IPS-20b (cell line): ENCODE data around the gene APOA1.

Experiments used
- H3K27ac ChIP-seq: one replicate; pipeline ENCODE4 v1.5.1; 2013; ENCODE audit warnings: low read length
- H3K27me3 ChIP-seq: 2 replicates; pipeline ENCODE4 v1.6.1; 2013; ENCODE audit warnings: mild to moderate bottlenecking, low read length, inconsistent platforms; ENCODE audit not compliant: insufficient read depth
- H3K36me3 ChIP-seq: 2 replicates; pipeline ENCODE4 v1.6.1; 2013; ENCODE audit warnings: low read depth, mild to moderate bottlenecking, inconsistent platforms, low read length, moderate library complexity; ENCODE audit not compliant: insufficient read depth
- H3K4me1 ChIP-seq: 2 replicates; pipeline ENCODE4 v1.6.1; 2013; ENCODE audit warnings: mild to moderate bottlenecking, control low read depth, inconsistent platforms, low read length, moderate library complexity; ENCODE audit not compliant: insufficient read depth
- H3K4me3 ChIP-seq: 2 replicates; pipeline ENCODE4 v1.5.1; 2013; ENCODE audit warnings: mild to moderate bottlenecking, low read length, inconsistent platforms
- H3K9ac ChIP-seq: 2 replicates; pipeline ENCODE4 v1.6.1; 2013; ENCODE audit warnings: low read depth, mild to moderate bottlenecking, inconsistent platforms, low read length, moderate library complexity
- H3K9me3 ChIP-seq: 2 replicates; pipeline ENCODE4 v1.6.1; 2013; ENCODE audit warnings: mild to moderate bottlenecking, low read depth, low read length, inconsistent platforms; ENCODE audit not compliant: insufficient read depth

The APOA1 gene

GRCh38 chr11:116837231-116838091 is at the start of gene APOA1:
Gene APOA1 (minus strand): TSS chr11:116837622. CDS start chr11:116837387, 235 bp downstream.
- Histone ChIP-seq H3K27ac (no peak within 1 kb of the TSS), H3K9me3 (no peaks in the 10 kb centered on the region), H3K36me3 (no peaks in the 10 kb centered on the region), H3K4me3 (no peak within 1 kb of the TSS), H3K27me3 (peaks cover 12% of the 10 kb centered on the region), H3K9ac (no peak within 1 kb of the TSS), H3K4me1 (peaks cover 7% of the 10 kb centered on the region; the same call in 1 of the 2 replicates)

GRCh38 chr11:116885951-116886655 is 48.7 kb upstream of the APOA1 start:
- no peaks in the 10 kb centered on the region for H3K4me1 ChIP-seq

GRCh38 chr11:116882386-116882785 is 45.0 kb upstream of the APOA1 start:
- no peaks in the 10 kb centered on the region for H3K27me3 ChIP-seq
- no peak overlapping the region for H3K9ac ChIP-seq
- H3K4me1 ChIP-seq = no peaks in the 10 kb centered on the region
- H3K36me3 ChIP-seq = no peaks in the 10 kb centered on the region
- no peak overlapping the region for H3K4me3 ChIP-seq
- no peaks in the 10 kb centered on the region for H3K9me3 ChIP-seq
- H3K27ac ChIP-seq = no peak overlapping the region

More at GRCh38 chr11:116885951-116886655, 48.7 kb upstream of the APOA1 start:
- Histone ChIP-seq H3K4me3 (no peak overlapping the region), H3K36me3 (no peaks in the 10 kb centered on the region), H3K27ac (no peak overlapping the region), H3K27me3 (no peaks in the 10 kb centered on the region), H3K9ac (no peak overlapping the region), H3K9me3 (no peaks in the 10 kb centered on the region)

GRCh38 chr11:116881143-116881542 is 43.7 kb upstream of the APOA1 start:
- no peak overlapping the region for H3K9ac ChIP-seq
- peaks cover 5% of the 10 kb centered on the region; the same call in 1 of the 2 replicates for H3K36me3 ChIP-seq
- no peak overlapping the region for H3K4me3 ChIP-seq
- no peaks in the 10 kb centered on the region for H3K4me1 ChIP-seq
- no peaks in the 10 kb centered on the region for H3K27me3 ChIP-seq
- H3K27ac ChIP-seq = no peak overlapping the region
- H3K9me3 ChIP-seq = no peaks in the 10 kb centered on the region

GRCh38 chr11:116879800-116880625 is 42.6 kb upstream of the APOA1 start:
- Histone ChIP-seq H3K4me3 (no peak overlapping the region), H3K4me1 (no peaks in the 10 kb centered on the region), H3K27me3 (no peaks in the 10 kb centered on the region), H3K36me3 (peaks cover 17% of the 10 kb centered on the region), H3K9me3 (no peaks in the 10 kb centered on the region), H3K27ac (no peak overlapping the region), H3K9ac (no peak overlapping the region)

GRCh38 chr11:116876656-116877055 is 39.2 kb upstream of the APOA1 start:
- Histone ChIP-seq H3K9ac (no peak overlapping the region), H3K4me3 (no peak overlapping the region), H3K36me3 (peaks cover 50% of the 10 kb centered on the region), H3K4me1 (no peaks in the 10 kb centered on the region), H3K27me3 (no peaks in the 10 kb centered on the region), H3K27ac (no peak overlapping the region), H3K9me3 (no peaks in the 10 kb centered on the region)

GRCh38 chr11:116875194-116875593 is 37.8 kb upstream of the APOA1 start:
- H3K36me3 ChIP-seq = peaks cover 63% of the 10 kb centered on the region
- no peak overlapping the region for H3K9ac ChIP-seq
- no peaks in the 10 kb centered on the region for H3K27me3 ChIP-seq
- H3K4me1 ChIP-seq = no peaks in the 10 kb centered on the region
- no peak overlapping the region for H3K27ac ChIP-seq
- H3K9me3 ChIP-seq = no peaks in the 10 kb centered on the region
- H3K4me3 ChIP-seq = no peak overlapping the region

- Histone ChIP-seq H3K27me3 (no peaks in the 10 kb centered on the region), H3K9me3 (no peaks in the 10 kb centered on the region), H3K36me3 (peaks cover 73% of the 10 kb centered on the region), H3K27ac (no peak overlapping the region), H3K4me3 (no peak overlapping the region), H3K9ac (no peak overlapping the region), H3K4me1 (no peaks in the 10 kb centered on the region)
Measured at GRCh38 chr11:116874251-116874650, 36.8 kb upstream of the APOA1 start.

- no peak overlapping the region for H3K4me3 ChIP-seq
- H3K4me1 ChIP-seq = no peaks in the 10 kb centered on the region
- no peak overlapping the region for H3K9ac ChIP-seq
- peaks cover 82% of the 10 kb centered on the region for H3K36me3 ChIP-seq
- H3K27me3 ChIP-seq = no peaks in the 10 kb centered on the region
- no peaks in the 10 kb centered on the region for H3K9me3 ChIP-seq
- H3K27ac ChIP-seq = no peak overlapping the region
Measured at GRCh38 chr11:116873381-116873780, 36.0 kb upstream of the APOA1 start.

GRCh38 chr11:116871248-116871647 is 33.8 kb upstream of the APOA1 start:
- H3K36me3 ChIP-seq = peaks cover 96% of the 10 kb centered on the region
- H3K27ac ChIP-seq = no peak overlapping the region
- H3K9me3 ChIP-seq = no peaks in the 10 kb centered on the region
- no peaks in the 10 kb centered on the region for H3K4me1 ChIP-seq
- H3K4me3 ChIP-seq = no peak overlapping the region
- no peaks in the 10 kb centered on the region for H3K27me3 ChIP-seq
- H3K9ac ChIP-seq = no peak overlapping the region

- no peaks in the 10 kb centered on the region for H3K9me3 ChIP-seq
- H3K27me3 ChIP-seq = no peaks in the 10 kb centered on the region
- no peak overlapping the region for H3K9ac ChIP-seq
- peaks cover 94% of the 10 kb centered on the region for H3K36me3 ChIP-seq
- no peak overlapping the region for H3K4me3 ChIP-seq
- no peak overlapping the region for H3K27ac ChIP-seq
- H3K4me1 ChIP-seq = no peaks in the 10 kb centered on the region
Measured at GRCh38 chr11:116870054-116870453, 32.6 kb upstream of the APOA1 start.
